PC-9 (cell line): Measurements from ENCODE around the gene AFAP1L2.

Experiments used
- CTCF ChIP-seq: fragments of 200-600 bp; sonication (generic); conservative IDR thresholded peaks from 2 replicates; pipeline ENCODE4 v1.6.1; 2017; ENCODE audit warnings: mixed run types, antibody characterized with exemption, mild to moderate bottlenecking, moderate library complexity
- EZH2 ChIP-seq: fragments of 200-600 bp; sonication (generic); IDR thresholded peaks from 2 replicates; pipeline ENCODE4 v1.8.0; 2017; ENCODE audit warnings: antibody characterized with exemption, low read depth

DNA sequence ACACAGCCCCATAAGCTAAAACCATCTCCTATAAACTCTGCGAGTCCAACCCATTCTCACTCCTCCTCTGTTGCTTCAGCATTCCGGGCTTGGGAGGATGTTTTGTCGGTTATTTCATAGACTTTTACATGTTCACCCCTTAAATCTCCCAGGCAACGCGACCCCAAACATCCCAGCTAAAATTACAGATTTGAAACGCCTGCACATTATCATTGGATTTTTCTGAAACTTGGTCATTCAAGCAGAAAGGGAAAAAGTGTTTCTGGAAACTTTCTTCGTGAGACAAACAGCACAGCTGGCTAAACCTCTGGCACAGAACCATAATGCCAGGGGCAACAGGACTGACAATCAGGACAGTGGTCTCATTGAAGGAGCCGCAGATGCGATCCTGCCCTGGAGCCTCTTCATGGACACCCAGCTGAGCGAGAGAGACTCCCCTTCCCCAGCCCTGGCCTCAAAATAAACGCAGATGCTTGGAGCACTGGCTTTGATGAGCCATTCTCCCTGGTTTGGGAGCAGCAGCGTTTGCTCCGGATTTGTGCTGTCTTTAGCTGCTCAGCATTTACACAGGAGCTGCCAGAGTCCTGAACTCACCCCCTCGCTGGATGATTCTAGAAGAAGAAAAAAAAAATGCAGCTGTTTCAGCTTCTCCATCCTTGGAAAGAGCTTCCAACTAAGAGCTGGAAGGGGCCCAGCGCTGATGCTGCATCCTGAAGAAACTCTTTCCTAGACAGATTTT lies 30.1 kb downstream of the AFAP1L2 start:
- TF ChIP-seq CTCF: no peak
- no peak for TF ChIP-seq EZH2
